ENCODE measurements around the gene FASN.

The FASN gene

GRCh38 chr17:82117139-82118090 lies 19.4 kb upstream of the FASN start:
- no peak overlapping the region for H2AFZ ChIP-seq (ENCODE audit: low read length)
- no peaks in the 10 kb centered on the region for H3K36me3 ChIP-seq (replicated peaks; ENCODE audit: insufficient read depth, low read length)
- no peaks in the 10 kb centered on the region for H3K9me2 ChIP-seq (replicated peaks; ENCODE audit: insufficient read depth, low read length)
- H3K4me3 ChIP-seq (ENCODE audit: low read length): no peak overlapping the region
- H3K9me3 ChIP-seq (replicated peaks; ENCODE audit: insufficient read depth, low read length): no peaks in the 10 kb centered on the region
- TF ChIP-seq CTCF (IDR thresholded peaks at IDR 0.05; ENCODE audit: low read length) (no peak), EZH2 (optimal IDR thresholded peaks at IDR 0.05; ENCODE audit: low read depth, low read length) (no peak), EZH2phosphoT487 (IDR thresholded peaks at IDR 0.05; ENCODE audit: low read length) (no peak)
- no peak overlapping the region for H3K4me2 ChIP-seq (ENCODE audit: low read depth, low read length)
- peaks cover 12% of the 10 kb centered on the region for H3K4me1 ChIP-seq (ENCODE audit: low read length)
- H3K27ac ChIP-seq (ENCODE audit: low read length): no peak overlapping the region
- no peak overlapping the region for H3K9ac ChIP-seq (ENCODE audit: low read length)
- H3K27me3 ChIP-seq (replicated peaks; ENCODE audit: insufficient read depth, low read length): no peaks in the 10 kb centered on the region
- DNase-seq: no peak
- H3K79me2 ChIP-seq (ENCODE audit: low read length): no peaks in the 10 kb centered on the region
- H3F3A ChIP-seq (ENCODE audit: insufficient read depth, low read length): peaks cover 5% of the 10 kb centered on the region; the same call in 1 of the 2 replicates
- no peaks in the 10 kb centered on the region for H4K20me1 ChIP-seq (ENCODE audit: insufficient read depth, low read length)

GRCh38 chr17:82116246-82116645 lies 18.2 kb upstream of the FASN start:
- Histone ChIP-seq H4K20me1 (ENCODE audit: insufficient read depth, low read length) (no peaks in the 10 kb centered on the region), H3K9ac (ENCODE audit: low read length) (no peak overlapping the region)
- TF ChIP-seq EZH2 (optimal IDR thresholded peaks at IDR 0.05; ENCODE audit: low read depth, low read length) (no peak), CTCF (IDR thresholded peaks at IDR 0.05; ENCODE audit: low read length) (no peak), EZH2phosphoT487 (IDR thresholded peaks at IDR 0.05; ENCODE audit: low read length) (no peak)

GRCh38 chr17:82114872-82115271 lies 16.8 kb upstream of the FASN start:
- Histone ChIP-seq H3K79me2 (ENCODE audit: low read length) (no peaks in the 10 kb centered on the region), H3K27ac (ENCODE audit: low read length) (no peak overlapping the region), H3K4me1 (ENCODE audit: low read length) (no peaks in the 10 kb centered on the region)

More at GRCh38 chr17:82116246-82116645, 18.2 kb upstream of the FASN start:
- Histone ChIP-seq H3K9me3 (replicated peaks; ENCODE audit: insufficient read depth, low read length) (no peaks in the 10 kb centered on the region), H3K36me3 (replicated peaks; ENCODE audit: insufficient read depth, low read length) (no peaks in the 10 kb centered on the region), H3K9me2 (replicated peaks; ENCODE audit: insufficient read depth, low read length) (no peaks in the 10 kb centered on the region), H3K4me2 (ENCODE audit: low read depth, low read length) (no peak overlapping the region), H3K4me1 (ENCODE audit: low read length) (peaks cover 2% of the 10 kb centered on the region), H2AFZ (ENCODE audit: low read length) (no peak overlapping the region), H3K4me3 (ENCODE audit: low read length) (no peak overlapping the region), H3K79me2 (ENCODE audit: low read length) (no peaks in the 10 kb centered on the region), H3F3A (ENCODE audit: insufficient read depth, low read length) (no peaks in the 10 kb centered on the region), H3K27ac (ENCODE audit: low read length) (no peak overlapping the region), H3K27me3 (replicated peaks; ENCODE audit: insufficient read depth, low read length) (no peaks in the 10 kb centered on the region)
- no peak for DNase-seq

More at GRCh38 chr17:82114872-82115271, 16.8 kb upstream of the FASN start:
- Histone ChIP-seq H3K9me3 (replicated peaks; ENCODE audit: insufficient read depth, low read length) (no peaks in the 10 kb centered on the region), H3K36me3 (replicated peaks; ENCODE audit: insufficient read depth, low read length) (no peaks in the 10 kb centered on the region), H3K4me3 (ENCODE audit: low read length) (no peak overlapping the region), H3K9ac (ENCODE audit: low read length) (no peak overlapping the region), H2AFZ (ENCODE audit: low read length) (no peak overlapping the region), H3K27me3 (replicated peaks; ENCODE audit: insufficient read depth, low read length) (no peaks in the 10 kb centered on the region), H4K20me1 (ENCODE audit: insufficient read depth, low read length) (no peaks in the 10 kb centered on the region), H3K9me2 (replicated peaks; ENCODE audit: insufficient read depth, low read length) (no peaks in the 10 kb centered on the region), H3K4me2 (ENCODE audit: low read depth, low read length) (no peak overlapping the region), H3F3A (ENCODE audit: insufficient read depth, low read length) (no peaks in the 10 kb centered on the region)
- TF ChIP-seq EZH2phosphoT487 (IDR thresholded peaks at IDR 0.05; ENCODE audit: low read length) (no peak), EZH2 (optimal IDR thresholded peaks at IDR 0.05; ENCODE audit: low read depth, low read length) (no peak), CTCF (IDR thresholded peaks at IDR 0.05; ENCODE audit: low read length) (no peak)
- no peak for DNase-seq

Measured in MM.1S (cell line).